HCT116 (cell line): ENCODE data around the gene C6orf132.

Experiments
- CTCF ChIP-seq, 3 experiments: fragments of 200-600 bp in 1 of 3; sonication (generic) in 1 of 3; IDR thresholded peaks in 2 of 3; conservative IDR thresholded peaks in 1 of 3; 2 replicates each; pipeline ENCODE4 v1.5.1; 2012 to 2017; ENCODE audit warnings: low read depth in 2 of 3, low read length in 2 of 3, antibody characterized with exemption in 1 of 3, borderline replicate concordance in 1 of 3, control low read depth in 1 of 3, mild to moderate bottlenecking in 1 of 3, mixed read lengths in 1 of 3, mixed run types in 1 of 3, moderate library complexity in 1 of 3; ENCODE audit not compliant: insufficient read depth in 1 of 3
- EGR1 ChIP-seq: IDR thresholded peaks from 2 replicates; pipeline ENCODE4 v1.6.1; 2012; ENCODE audit warnings: low read depth
- EZH2phosphoT487 ChIP-seq: fragments of 200-600 bp; IDR thresholded peaks from 2 replicates; pipeline ENCODE4 v1.6.1; 2018; ENCODE audit warnings: antibody characterized with exemption, borderline replicate concordance
- JUND ChIP-seq: IDR thresholded peaks from 2 replicates; pipeline ENCODE4 v1.6.1; 2012
- MAX ChIP-seq: IDR thresholded peaks from 2 replicates; pipeline ENCODE4 v1.6.1; 2012
- POLR2A ChIP-seq: IDR thresholded peaks from 2 replicates; pipeline ENCODE4 v1.7.0; 2011; ENCODE audit warnings: borderline replicate concordance; ENCODE audit not compliant: insufficient read depth, insufficient read length; ENCODE audit errors: extremely low read depth
- POLR2AphosphoS5 ChIP-seq: IDR thresholded peaks from 2 replicates; pipeline ENCODE4 v1.6.1; 2011; ENCODE audit warnings: mild to moderate bottlenecking, low read depth, low read length, moderate library complexity
- SP1 ChIP-seq: IDR thresholded peaks from 2 replicates; pipeline ENCODE4 v1.6.1; 2012; ENCODE audit warnings: low read depth

- TF ChIP-seq POLR2AphosphoS5 = no peak
- no peak for TF ChIP-seq EZH2phosphoT487
- no peak for TF ChIP-seq SP1
- no peak for TF ChIP-seq POLR2A
- no peak for TF ChIP-seq CTCF (IDR thresholded peaks at IDR 0.05 in 2 of 3, conservative IDR thresholded peaks at IDR 0.05 in 1 of 3; ENCODE audit: borderline replicate concordance in 1 of 3, insufficient read depth in 1 of 3, low read depth in 2 of 3, low read length in 2 of 3)
- TF ChIP-seq JUND = no peak
- TF ChIP-seq EGR1 = no peak
- no peak for TF ChIP-seq MAX
Observed at GRCh38 chr6:42103753-42104094, 38.7 kb downstream of the C6orf132 start.
